Epithelial cell of proximal tubule (primary cell): ENCODE measurements around the gene KCNE3. TPM values are rescaled to one million over a fixed set of nuclear protein-coding genes. Genes with fewer than 3 reads are reported as not detected.

ENCODE experiments used
- DNase-seq: peaks from one replicate; pipeline ENCODE4 v3.0.0-alpha.2; 2011; ENCODE audit warnings: low read depth
- H3K4me3 ChIP-seq: 2 replicates; pipeline ENCODE4 v1.5.1; 2011; ENCODE audit warnings: low read depth, mild to moderate bottlenecking, low read length
- total RNA-seq: library from RNA; depleted of rRNA; stranded (reverse); fragments of >200 nt; gene quantifications from 2 replicates; pipeline ENCODE4 v1.2.3, GENCODE V29; 2015
- TF ChIP-seq, protein P1 (sequence below): conservative IDR thresholded peaks from 2 replicates; pipeline ENCODE4 v1.5.1; 2012; ENCODE audit warnings: low read depth, mild to moderate bottlenecking, low read length

The KCNE3 gene
- total RNA-seq, 1 donor from 2014 or later: 0.98 TPM

DNA sequence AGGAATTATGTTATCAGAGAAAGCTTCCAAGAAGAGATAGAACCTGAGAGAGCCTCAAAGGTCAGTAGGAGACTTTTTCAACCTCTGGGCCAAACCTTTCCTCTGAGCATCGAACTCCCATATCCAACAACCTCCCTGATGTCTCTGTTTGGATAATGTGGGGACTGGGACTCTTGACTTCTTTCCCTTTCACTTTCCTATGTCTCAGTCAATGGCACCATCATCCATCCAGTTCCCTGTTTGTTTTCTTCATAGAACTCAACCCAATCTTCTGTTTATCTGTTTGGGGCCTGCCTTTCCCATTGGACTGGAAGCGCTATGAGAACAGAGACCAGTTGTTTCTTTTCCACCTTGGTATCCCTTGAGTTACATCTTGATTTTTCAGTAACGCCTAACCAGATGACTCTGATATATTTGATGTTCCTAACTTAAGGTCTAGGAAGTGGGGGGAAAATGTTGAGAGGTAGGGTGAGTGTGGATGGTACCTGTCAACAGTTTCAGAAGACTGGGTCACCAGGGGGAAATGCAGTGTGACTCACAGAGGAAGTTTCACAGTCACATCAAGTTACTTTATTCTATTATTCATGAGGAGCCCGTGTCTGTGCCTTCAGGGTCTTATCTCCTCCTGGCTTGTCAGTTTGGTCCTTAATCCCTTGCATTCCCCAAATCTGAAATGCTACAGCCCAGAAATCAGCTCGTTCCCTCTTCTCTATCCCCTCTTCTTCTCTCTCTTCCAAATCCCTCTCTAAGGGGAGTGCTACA is 4.5 kb upstream of the KCNE3 start:
- no peak overlapping the region for H3K4me3 ChIP-seq
- TF ChIP-seq, protein P1, sequence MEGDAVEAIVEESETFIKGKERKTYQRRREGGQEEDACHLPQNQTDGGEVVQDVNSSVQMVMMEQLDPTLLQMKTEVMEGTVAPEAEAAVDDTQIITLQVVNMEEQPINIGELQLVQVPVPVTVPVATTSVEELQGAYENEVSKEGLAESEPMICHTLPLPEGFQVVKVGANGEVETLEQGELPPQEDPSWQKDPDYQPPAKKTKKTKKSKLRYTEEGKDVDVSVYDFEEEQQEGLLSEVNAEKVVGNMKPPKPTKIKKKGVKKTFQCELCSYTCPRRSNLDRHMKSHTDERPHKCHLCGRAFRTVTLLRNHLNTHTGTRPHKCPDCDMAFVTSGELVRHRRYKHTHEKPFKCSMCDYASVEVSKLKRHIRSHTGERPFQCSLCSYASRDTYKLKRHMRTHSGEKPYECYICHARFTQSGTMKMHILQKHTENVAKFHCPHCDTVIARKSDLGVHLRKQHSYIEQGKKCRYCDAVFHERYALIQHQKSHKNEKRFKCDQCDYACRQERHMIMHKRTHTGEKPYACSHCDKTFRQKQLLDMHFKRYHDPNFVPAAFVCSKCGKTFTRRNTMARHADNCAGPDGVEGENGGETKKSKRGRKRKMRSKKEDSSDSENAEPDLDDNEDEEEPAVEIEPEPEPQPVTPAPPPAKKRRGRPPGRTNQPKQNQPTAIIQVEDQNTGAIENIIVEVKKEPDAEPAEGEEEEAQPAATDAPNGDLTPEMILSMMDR: no peak
- DNase-seq: no peak

DNA sequence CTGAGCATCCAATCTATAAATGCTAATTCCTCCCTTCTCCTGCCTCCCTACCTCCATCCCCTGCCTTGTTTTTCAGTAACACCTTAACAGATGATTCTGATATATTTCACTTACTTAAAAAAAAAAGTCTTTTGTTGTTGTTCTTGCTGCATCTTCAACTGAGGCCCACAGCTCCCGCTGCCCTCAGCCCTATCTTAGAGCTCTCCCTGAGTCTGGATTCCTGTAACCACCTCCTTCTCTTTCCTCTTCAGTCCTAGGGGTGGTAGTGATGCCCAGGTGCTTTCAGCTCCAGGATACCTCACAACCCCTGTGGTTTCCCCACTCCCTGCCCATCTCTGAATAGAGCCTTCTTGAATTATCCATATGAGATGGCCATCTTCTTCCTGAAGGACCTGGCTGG is 3.7 kb upstream of the KCNE3 start:
- TF ChIP-seq, protein P1: no peak
- no peak overlapping the region for H3K4me3 ChIP-seq
- DNase-seq: no peak

DNA sequence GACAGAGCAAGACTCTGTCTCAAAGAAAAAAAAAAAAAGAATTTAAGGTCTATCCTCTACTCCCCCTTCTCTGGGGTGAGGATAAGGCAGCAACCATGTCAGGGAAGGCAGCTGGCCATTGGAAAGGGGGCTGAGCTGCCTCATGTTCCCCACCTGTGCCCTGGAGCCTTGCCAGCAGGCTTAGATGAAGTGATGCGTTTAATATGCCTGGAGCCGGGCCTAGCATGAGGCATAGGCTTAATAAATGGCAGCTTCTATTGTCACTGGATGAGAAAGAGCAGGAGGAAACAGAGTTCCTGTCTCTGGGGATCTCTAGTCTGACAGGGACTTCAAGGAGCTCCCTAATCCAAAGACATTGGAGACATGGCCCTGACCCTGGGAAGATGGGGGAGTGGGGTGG is 3.2 kb upstream of the KCNE3 start:
- TF ChIP-seq, protein P1: no peak
- no peak for DNase-seq
- H3K4me3 ChIP-seq: no peak overlapping the region

DNA sequence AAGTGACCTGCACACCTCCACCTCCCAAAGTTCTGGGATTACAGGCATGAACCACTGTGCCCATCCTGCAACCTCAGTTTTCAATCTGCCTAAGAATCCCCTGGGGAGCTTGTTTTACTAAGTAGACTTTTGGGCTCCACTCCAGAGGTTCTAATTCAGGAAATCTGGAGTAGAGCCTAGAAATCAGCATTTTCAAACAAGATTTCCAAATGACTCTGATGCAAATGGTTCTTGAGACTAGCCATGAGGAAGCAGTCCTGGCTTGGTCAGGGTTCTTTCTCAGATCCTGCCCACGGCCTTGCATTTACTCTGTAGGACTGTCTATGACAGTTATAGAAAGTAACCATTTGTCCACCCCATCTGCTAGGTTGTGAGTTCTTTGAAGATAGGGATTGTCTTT is 1.6 kb upstream of the KCNE3 start:
- no peak for DNase-seq
- TF ChIP-seq, protein P1: no peak
- H3K4me3 ChIP-seq: no peak overlapping the region

DNA sequence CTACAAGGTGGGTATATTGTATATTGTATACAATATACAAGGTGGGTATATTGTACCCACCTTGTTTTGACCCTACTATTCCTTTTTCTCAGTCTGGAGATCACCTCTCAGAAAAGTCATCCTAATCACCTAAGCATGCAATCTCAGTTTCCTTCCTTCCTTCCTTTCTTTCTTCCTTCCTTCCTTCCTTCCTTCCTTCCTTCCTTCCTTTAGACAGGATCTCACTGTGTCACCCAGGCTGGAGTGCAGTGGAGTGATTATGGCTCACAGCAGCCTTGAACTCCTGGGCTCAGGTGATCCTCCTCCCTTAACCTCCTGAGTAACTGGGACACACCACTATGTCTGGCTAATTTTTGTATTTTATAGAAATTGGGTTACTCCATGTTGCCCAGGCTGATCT is 1.2 kb upstream of the KCNE3 start:
- no peak for DNase-seq
- no peak overlapping the region for H3K4me3 ChIP-seq
- TF ChIP-seq, protein P1: no peak

DNA sequence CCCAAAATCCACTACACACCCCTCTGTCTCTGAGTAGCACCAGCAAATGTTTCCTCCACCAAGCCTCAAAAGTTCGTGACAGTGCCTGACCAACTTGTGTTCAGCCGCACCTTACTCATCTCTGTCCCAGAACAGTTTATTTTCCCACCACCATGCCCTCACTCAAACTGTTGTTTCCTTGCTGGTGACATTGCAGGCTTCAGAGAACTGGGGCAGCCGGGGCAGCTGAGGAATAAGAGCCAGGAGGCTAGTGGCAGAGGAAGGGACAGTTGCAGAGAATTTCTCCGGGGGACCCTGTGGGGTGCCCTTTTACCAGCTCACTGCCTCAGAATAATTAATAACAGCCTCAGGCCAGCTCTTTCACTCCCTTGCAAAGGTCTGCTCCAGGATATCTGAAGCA is 709 bp upstream of the KCNE3 start:
- H3K4me3 ChIP-seq: no peak overlapping the region
- no peak for DNase-seq
- TF ChIP-seq, protein P1: no peak

DNA sequence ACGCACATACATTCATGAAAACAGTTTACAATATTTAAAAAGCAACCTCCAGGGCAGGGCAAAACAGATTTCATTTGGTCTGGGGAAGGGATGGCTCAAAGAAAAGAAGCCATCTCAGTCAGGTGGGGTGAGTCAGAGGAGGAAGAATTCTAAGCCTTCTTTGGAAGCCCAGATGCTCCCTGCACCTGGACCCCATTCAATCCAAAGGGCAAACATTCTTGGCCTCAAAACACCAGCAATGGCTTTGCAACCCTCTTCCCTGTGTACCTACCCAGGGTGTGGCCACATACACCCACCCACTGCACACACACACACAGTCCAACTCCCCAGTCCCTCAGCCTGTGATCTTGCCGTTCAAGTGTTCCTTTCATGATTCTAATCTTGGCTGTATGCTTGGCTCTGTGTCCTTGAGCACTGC is 2.0 kb downstream of the KCNE3 start:
- TF ChIP-seq, protein P1: no peak
- no peak for DNase-seq

More for the DNA sequence above, 2.0 kb downstream of the KCNE3 start:
- H3K4me3 ChIP-seq: no peak overlapping the region
